NOMO-1 treated with dmso at 0.1 percent for 144 hours (cell line): Measurements from ENCODE around the gene RIPOR1.
"Not testable (repeated sequence)": the region's sequence is repeated elsewhere in the genome, so short reads cannot be mapped to it uniquely, and the experiment has no call there.

Experiments used
- DNase-seq: peaks from one replicate; lab custom pipeline; 2025; ENCODE audit not compliant: unreplicated experiment; lab: John Stamatoyannopoulos, UW

RIPOR1 gene

DNA sequence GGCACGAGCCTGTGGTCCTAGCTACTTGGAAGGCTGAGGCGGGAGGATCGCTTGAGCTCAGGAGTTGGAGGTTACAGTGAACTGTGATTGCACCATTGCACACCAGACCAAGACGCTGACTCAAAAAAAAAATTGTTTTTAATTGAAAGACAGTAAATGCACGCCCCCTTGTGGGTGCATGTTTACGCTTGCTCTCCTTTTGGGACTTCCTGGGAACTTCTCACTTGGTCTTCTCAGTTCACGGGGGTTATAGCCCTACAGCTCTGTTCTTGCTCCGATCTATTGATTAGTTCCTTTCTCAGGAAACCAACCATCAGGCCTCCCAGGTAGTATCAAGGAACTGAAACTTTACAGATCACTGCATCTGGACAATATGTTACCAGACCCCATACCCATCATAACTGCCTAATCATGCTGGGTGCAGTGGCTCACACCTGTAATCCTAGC, 14.2 kb upstream of the RIPOR1 start:
- peak; percentile 70 for DNase-seq

DNA sequence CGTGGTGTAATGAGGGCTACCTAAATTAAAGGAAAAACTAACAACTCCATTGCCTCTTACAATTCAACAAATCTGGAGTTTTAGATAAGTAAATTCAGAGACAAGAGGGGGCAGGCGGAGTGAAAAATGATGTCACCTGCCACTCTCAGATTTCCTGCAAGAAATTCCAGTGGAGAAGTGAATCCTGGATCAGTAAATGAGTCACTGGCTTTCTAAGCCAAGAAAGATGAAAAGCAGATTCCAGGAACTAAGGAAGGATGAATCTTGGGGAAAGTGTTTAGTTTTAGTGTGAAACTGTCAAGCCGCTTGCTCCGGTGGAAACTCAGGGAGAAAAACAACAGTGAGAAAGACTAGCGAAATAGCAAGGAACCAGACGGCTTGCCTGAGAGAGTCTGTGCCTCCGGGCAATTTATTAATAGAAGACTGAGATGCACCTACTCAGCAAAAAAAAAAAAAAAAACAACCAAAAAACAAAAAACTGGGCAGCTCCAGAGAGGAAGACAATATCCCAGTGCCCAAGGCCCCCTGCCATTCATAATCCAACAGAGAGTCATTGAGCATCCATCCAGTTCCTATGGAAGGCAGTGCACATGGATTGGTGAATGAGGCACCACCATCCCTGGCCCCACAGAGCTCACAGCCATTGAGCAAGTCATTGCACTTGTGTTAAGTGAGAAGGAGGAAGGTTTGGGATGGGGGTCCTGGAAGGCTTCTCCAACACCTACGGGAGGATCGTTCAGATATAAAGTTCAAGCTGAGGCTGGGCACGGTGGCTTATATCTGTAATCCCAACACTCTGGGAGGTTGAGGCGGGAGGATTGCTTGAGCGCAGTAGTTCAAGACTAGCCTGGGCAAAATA, 12.1 kb upstream of the RIPOR1 start:
- no peak for DNase-seq

- no peak for DNase-seq
Measured at GRCh38 chr16:67517155-67517445, 11.5 kb upstream of the RIPOR1 start.

- DNase-seq = no peak
Measured at GRCh38 chr16:67517661-67518423, 10.8 kb upstream of the RIPOR1 start.

- no peak for DNase-seq
Measured at GRCh38 chr16:67518676-67519075, 10.0 kb upstream of the RIPOR1 start.

DNA sequence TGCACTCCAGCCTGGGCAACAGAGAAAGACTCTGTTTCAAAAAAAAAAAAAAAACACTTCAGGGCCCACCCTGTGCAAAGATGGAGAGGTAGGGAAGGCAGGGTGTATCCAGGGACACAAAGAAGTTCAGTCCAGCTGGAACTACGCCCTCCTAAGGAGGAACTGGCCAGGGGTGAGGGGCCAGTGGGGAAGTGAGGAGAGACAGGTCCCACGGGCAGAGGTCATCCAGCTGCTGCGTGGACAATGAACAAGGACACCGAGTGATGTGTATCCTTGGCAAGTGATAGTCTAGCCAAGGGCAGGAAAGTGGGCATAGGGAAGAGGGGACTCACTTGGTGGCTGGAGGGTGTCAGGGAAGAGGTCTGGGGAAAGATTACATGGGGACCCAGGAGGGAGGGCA, 9.4 kb upstream of the RIPOR1 start:
- DNase-seq = no peak

DNA sequence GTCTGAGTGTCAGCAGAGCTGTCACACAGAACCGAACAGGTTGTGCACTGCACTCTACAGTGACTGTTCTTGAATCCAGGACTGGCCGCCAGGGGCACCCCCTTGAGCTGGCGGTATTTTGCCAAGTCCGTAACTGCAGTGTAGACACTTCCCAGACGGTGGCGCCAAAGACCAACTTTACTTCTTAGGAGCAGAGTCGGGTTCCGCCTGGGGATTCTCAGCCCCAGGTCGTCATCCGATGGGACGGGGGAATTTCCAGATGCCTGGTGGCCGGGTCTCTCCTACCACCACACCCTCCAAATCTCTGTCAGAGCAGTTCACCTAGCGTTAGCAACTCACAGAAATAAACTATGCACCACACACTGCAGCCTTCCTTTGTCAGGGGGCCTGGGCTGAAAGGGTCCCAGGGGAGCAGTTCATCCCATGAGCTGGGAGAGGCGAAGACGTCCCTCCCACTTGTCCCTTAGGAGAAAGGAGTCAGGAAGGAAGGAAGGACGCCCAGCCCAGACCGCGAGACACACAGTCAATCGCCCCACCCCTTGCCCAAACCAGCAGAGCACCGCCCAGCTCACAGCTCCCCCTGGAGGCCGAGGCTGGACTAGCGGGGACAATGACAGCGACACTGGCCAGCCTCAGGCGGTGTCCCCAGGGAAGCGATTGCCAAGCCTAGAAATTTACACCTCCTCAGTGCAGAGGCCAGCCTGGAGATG, 7.4 kb upstream of the RIPOR1 start:
- DNase-seq = peak; percentile 88

DNA sequence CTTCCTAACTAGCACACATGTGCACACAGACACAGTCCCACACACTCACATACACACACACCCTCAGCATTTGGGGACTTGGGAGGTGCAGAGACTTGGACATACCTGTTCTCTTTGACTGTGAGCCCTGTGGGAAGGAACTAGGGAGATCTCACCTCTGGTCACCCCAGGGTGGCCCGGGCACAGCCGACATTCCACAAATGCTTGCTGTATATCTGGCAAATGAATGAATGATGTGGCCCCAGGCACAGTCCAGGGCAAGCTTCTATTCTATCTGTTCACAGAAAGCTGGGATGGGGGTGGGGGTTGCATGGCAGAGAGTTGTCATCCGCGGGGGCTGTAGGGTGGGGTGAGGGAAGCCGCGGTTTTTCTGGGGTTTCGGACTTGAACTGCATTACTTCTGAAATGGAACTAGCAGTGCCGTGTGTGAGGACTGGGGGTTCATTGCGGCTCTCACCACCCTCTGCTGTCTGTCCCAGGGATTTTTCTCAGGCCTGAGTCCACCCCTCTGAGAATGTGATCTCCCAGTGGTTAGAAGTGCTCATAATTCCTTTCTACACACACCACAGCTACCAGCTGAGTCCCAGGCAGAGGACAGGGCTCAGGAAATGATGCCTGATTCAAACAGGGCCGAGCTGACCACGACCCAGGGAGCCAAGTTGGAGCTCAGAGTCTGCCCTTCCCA, 3.3 kb upstream of the RIPOR1 start:
- no peak for DNase-seq

DNA sequence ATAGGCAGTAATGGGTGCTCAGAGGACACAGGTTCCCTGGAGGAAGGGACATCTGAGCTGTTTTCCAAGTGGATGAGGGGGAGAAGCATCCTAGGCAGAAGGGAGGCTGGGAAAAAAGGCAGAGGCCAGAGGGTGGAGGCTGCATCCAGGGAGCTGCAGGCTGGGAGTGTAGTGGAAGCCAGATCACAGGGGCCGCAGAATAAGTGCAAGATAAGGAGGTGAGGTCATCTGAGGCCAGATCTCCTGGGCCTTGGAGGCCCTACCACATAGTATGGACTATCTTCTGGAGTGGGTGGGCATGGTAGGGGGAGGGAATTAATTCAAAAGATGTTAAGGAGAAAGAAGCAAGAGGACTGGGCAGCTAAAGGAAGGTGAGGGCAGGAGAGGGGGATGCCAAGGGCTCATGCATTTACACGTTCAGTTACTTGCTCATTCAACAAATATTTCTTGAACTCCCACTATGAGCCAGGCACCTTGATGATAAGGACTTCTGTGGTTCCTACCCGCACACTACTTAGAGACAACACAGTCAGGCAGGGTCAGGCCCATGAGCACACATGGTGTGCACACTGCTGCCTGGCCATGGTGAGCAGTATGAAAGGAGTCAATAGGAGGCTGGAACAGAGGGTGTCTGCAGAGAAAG, 2.4 kb upstream of the RIPOR1 start:
- DNase-seq = no peak

DNA sequence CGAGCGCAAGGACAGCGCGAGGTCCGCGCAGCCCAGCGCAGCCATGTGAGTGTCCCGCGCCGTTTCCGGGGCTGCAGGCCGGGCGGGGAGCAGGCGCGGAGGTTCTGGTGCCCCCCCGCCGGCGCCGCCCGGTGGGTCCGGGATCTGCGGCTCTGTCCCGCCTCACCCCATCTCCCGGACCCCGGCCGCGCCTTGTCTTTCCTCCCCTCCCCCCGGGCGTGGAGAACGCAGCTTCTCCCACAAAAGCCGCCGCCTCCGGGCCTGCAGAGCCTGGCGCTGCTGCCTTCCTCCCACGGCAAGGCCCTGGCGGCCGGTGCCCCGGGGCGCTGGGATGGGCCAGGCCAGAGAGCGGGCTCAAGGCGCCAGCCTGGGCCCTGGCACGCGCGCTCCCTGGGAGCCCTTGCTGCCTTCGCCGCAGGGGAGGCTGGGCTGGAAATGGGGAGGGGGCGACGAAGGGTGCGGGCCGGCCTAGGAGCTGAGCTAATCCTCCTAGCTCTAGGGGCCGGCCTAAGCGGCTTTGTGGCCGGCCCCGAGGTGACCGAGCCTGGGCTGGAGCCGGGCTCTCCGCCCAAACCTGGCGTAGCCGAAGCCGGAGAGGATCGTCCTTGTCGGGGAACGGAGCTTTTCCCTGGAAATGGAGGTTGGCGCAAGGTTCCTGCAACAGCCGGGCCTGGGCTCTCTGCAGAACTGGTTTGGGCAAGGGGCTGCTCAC, 397 bp downstream of the RIPOR1 start:
- DNase-seq = no peak

- no peak for DNase-seq
Measured at GRCh38 chr16:67529582-67530012, 968 bp downstream of the RIPOR1 start.

DNA sequence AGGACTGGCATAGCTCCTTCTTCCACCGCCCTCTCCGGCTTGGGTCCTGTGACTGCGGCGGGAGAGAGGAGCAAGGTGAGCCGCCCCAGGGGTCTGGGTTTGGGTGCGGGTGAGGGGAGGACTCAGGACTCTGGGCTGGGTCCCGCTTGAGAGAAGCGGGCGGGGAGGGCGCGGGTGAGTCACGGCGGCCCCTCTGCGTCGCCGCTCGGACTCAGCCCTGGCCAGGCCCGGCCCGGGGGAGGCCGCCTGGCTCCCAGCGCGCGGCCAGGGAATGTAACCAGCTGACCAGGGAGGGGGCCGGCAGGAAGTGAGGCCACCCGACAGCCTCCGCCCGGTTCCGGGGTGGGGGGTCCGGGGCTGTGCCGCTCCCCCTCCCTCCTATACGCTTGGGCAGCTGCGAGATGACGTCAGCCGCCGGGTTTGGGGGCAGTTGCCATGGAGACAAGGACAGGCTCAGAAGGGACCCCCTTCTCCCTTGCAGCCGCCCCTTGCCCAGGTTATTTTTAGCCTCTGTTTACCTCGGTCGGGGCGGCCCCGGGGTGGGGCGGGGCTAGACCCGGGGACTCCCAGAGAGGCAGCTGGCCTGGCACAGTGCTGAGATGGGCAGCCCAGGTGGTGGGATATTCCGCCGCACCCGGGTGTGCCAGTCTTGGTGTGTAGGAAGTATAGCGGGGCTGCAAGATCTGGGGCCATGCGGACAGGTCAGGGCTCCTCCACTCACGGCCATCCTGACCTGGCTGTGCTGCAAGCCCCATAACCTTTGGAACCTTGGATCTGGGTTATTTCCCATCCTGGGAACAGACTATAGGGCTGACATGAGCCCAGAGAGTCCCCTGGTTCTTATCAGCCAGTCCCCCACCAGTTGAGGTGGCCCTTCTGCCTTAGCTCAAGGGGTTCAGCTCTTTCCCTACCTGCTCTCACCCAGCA, 1.6 kb downstream of the RIPOR1 start:
- no peak for DNase-seq

DNA sequence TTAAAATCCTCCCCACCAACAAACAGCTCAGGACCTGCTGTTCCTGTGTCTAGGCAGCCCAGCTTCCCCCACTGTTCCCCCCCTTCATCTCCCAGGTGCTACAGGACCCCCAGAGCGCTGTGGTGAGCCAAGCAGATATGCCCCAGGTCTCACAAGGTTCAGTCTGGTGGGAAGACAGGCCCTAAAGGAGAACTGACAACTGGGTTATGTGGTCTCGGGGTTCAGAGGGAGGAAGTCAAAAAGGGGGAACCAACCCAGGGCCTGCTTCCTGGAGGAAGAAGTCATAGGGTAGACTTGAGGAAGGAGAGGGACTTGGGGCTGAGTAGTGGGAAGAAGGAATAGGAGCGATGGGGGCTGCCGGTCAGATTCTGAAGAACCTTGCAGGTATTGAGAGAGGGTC, 2.6 kb downstream of the RIPOR1 start:
- DNase-seq = peak; percentile 36

DNA sequence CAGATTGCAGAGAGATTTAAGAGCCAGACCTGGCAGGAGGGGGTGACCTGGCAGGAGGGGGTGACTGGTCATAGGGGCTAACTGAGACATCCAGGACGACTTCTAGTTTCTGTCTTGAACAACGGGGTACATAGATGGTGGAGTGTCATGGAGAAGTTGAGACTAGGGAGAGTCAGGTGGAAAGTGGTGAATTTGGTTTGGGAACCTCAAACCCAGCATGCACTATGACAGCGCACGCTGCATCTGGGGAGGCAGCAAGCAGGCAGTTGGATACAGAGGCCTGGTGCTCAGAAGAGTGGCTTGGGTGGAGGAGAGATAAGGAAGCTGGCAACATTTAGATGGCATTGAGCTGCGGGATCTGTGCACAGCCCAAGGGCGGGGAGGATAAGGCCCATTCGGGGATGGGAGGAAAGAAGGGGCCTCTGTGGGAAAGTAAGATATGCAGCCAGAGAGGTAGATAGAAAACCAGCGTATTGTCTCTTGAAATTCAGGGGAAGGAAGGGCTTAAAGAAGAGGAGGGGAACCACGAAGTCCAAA, 4.5 kb downstream of the RIPOR1 start:
- DNase-seq = no peak

GRCh38 chr16:67533987-67534386, 5.4 kb downstream of the RIPOR1 start:
- not testable (repeated sequence) for DNase-seq

GRCh38 chr16:67534431-67534830, 5.8 kb downstream of the RIPOR1 start:
- no peak for DNase-seq

DNA sequence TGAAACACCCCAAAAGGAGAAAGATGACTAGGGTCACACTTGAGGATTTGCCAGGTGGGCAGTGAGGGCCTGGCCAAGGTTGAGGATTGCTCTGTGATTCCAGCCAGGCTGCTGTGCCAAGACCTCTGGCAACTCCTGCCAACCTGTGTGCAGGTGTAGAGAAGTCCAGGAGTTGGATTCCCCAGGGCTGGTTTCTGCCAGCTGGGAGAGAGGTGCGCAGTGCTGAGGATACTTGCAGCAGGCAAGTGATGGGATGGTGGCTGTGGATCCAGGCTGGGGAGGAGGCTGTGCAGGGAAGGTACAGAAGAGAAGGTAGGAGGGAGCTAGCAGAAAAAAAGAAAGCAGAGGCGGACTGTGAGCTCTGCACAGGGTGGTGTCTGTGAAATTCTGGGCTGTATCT, 6.6 kb downstream of the RIPOR1 start:
- DNase-seq = no peak

- no peak for DNase-seq
Measured at GRCh38 chr16:67537270-67537635, 8.6 kb downstream of the RIPOR1 start.
